ENCODE results near the gene NREP.

DNA sequence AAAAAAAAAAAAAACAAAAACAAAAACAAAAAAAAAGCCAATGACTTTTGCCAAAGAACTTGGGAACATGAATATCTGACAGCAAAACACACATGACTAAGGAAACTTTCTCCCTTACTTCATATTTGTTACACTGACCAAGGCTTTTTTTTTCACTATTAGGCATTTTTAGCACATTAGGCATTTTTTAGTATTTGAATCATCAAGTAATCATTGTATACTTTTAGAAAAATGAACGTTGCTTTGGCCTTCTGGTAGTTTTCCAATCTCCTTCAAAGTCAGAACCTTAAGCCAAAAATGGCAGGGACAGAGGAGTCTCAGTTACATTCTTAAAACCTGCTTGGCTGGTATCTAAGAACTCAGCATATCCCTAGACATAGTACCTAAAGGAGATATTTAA, 19.3 kb downstream of the NREP start:
- TF ChIP-seq EGR1 (IDR thresholded peaks at IDR 0.05): no peak
- no peak for TF ChIP-seq EP300 (IDR thresholded peaks at IDR 0.05; ENCODE audit: borderline replicate concordance)
- no peak for TF ChIP-seq TAF1 (IDR thresholded peaks at IDR 0.05; ENCODE audit: low read depth)

All from Ishikawa (cell line).